Stomach (tissue), 9 donors: ENCODE data around the gene SMAD1. TPM values are rescaled to one million over a fixed set of nuclear protein-coding genes. Genes with fewer than 3 reads are reported as not detected.

Source experiments
- DNase-seq, 2 donors: peaks; one replicate each; pipeline versions ENCODE4 v3.0.0 to v3.0.0-alpha.2; 2013 to 2019
- H3K27ac ChIP-seq, 5 donors: fragments of 200-600 bp in 4 of 5; sonication (generic) in 4 of 5; one replicate each; pipeline ENCODE4 v1.5.1; 2013 to 2019; ENCODE audit warnings: mild to moderate bottlenecking in 1 of 5, moderate library complexity in 1 of 5
- H3K27me3 ChIP-seq, 3 donors: fragments of 200-600 bp; sonication (generic); one replicate each; pipeline ENCODE4 v1.5.1; 2017 to 2019; ENCODE audit warnings: mixed run types in 1 of 3
- H3K36me3 ChIP-seq, 4 donors: fragments of 200-600 bp; sonication (generic); 1 replicate in 3 of 4; 2 replicates in 1 of 4; pipeline ENCODE4 v1.5.1; 2016 to 2019
- H3K4me1 ChIP-seq, 4 donors: fragments of 200-600 bp; sonication (generic); one replicate each; pipeline ENCODE4 v1.5.1; 2016 to 2019
- H3K4me3 ChIP-seq, 4 donors: fragments of 200-600 bp; sonication (generic) in 3 of 4; one replicate each; pipeline ENCODE4 v1.5.1; 2016 to 2019; ENCODE audit warnings: mild to moderate bottlenecking in 1 of 4
- H3K9me3 ChIP-seq, 4 donors: fragments of 200-600 bp; sonication (generic); one replicate each; pipeline ENCODE4 v1.5.1; 2016 to 2019
- CTCF ChIP-seq, 7 experiments: fragments of 450-650 bp in 4 of 7; fragments of 200-600 bp in 3 of 7; sonication (generic) in 3 of 7; IDR thresholded peaks; one replicate each; pipeline ENCODE4 v1.5.1; 2016 to 2019; ENCODE audit warnings: antibody characterized with exemption in 7 of 7, control low read depth in 2 of 7, mild to moderate bottlenecking in 1 of 7
- EP300 ChIP-seq: sonication (generic); formaldehyde crosslinking; IDR thresholded peaks from one replicate; pipeline ENCODE4 v1.6.1; 2017; ENCODE audit warnings: antibody characterized with exemption
- POLR2A ChIP-seq, 4 donors: fragments of 450-650 bp; IDR thresholded peaks; one replicate each; pipeline ENCODE4 v1.6.1; 2016; ENCODE audit warnings: antibody characterized with exemption in 4 of 4, control low read depth in 2 of 4, mild to moderate bottlenecking in 1 of 4, moderate library complexity in 1 of 4
- POLR2AphosphoS5 ChIP-seq, 3 donors: sonication (generic); formaldehyde crosslinking; IDR thresholded peaks; one replicate each; pipeline ENCODE4 v1.6.1; 2016; ENCODE audit warnings: antibody characterized with exemption in 3 of 3
- WGBS, 5 donors: extraction: QIAGEN DNeasy Blood & Tissue Kit in 3 of 5; methylation state at CpG; one replicate each; pipeline versions ENCODE4 v1.1.5 to v1.1.7; 2013 to 2018; 5-methylcytosine and 5-hydroxymethylcytosine counted together
- intact Hi-C: fragments of 100-400 bp; cut with DNase I; formaldehyde crosslinking; loops from one replicate; pipeline ENCODE4 v1.15.1; 2023; ENCODE audit warnings: low total_unique reads
- polyA plus RNA-seq, 3 donors: library from polyadenylated mRNA; stranded (reverse); fragments of 200-250 nt; gene quantifications; one replicate each; pipeline ENCODE4 v1.2.3, GENCODE V29; 2013
- total RNA-seq, 5 donors: library from RNA; depleted of rRNA; stranded (reverse); fragments of >200 nt; gene quantifications; one replicate each; pipeline versions ENCODE4 v1.1.0 to v1.2.3, GENCODE V29; 2014 to 2016
- donor health status: healthy with polysubstance abuse.
- donor health status: Bipolar disorder and iron deficiency.
- donor health status: healthy.

The SMAD1 gene
- total and polyA plus RNA-seq, 8 donors, result 3.6 to 50.5 (median 12.4) TPM

GRCh38 chr4:145488310-145488709 is 6.7 kb downstream of the SMAD1 start:
- H3K27ac ChIP-seq, result no peak overlapping the region
- no peak overlapping the region for H3K4me3 ChIP-seq
- H3K36me3 ChIP-seq, result no peaks in the 10 kb centered on the region
- intact Hi-C loops, result no loop called here
- no peak for DNase-seq
- TF ChIP-seq CTCF (IDR thresholded peaks at IDR 0.05), result no peak
- TF ChIP-seq POLR2A (IDR thresholded peaks at IDR 0.05), result no peak
- TF ChIP-seq POLR2AphosphoS5 (IDR thresholded peaks at IDR 0.05), result no peak
- TF ChIP-seq EP300, result no peak
- WGBS, 5 donors, result 53 to 80% (median 71%) methylated on average over 2 of the region's 2 CpGs
- H3K4me1 ChIP-seq, result peaks cover 6 to 78% (median 47%) of the 10 kb centered on the region in 4 donors
- H3K9me3 ChIP-seq, result no peaks in the 10 kb centered on the region
- no peaks in the 10 kb centered on the region for H3K27me3 ChIP-seq

GRCh38 chr4:145489556-145489955 is 7.9 kb downstream of the SMAD1 start:
- Histone ChIP-seq H3K36me3 (no peaks in the 10 kb centered on the region), H3K4me3 (no peak overlapping the region), H3K4me1 (peaks cover 0 to 75% (median 44%) of the 10 kb centered on the region in 4 donors), H3K27ac (no peak overlapping the region), H3K9me3 (no peaks in the 10 kb centered on the region), H3K27me3 (no peaks in the 10 kb centered on the region)
- WGBS, 5 donors, result 87 to 92% (median 89%) methylated on average over 3 of the region's 3 CpGs
- no peak for TF ChIP-seq POLR2AphosphoS5 (IDR thresholded peaks at IDR 0.05)
- TF ChIP-seq CTCF (IDR thresholded peaks at IDR 0.05), result no peak
- no peak for TF ChIP-seq POLR2A (IDR thresholded peaks at IDR 0.05)
- TF ChIP-seq EP300, result no peak
- DNase-seq, result no peak
- intact Hi-C loops, result no loop called here

GRCh38 chr4:145490361-145490760 is 8.7 kb downstream of the SMAD1 start:
- Histone ChIP-seq H3K4me3 (no peak overlapping the region), H3K9me3 (no peaks in the 10 kb centered on the region), H3K27me3 (no peaks in the 10 kb centered on the region), H3K4me1 (peaks cover 0 to 70% (median 38%) of the 10 kb centered on the region in 4 donors), H3K27ac (no peak overlapping the region), H3K36me3 (no peaks in the 10 kb centered on the region)
- 75 to 88% (median 86%) methylated on average over 1 of the region's 1 CpG for WGBS, 5 donors
- no peak for TF ChIP-seq CTCF (IDR thresholded peaks at IDR 0.05)
- no peak for TF ChIP-seq POLR2AphosphoS5 (IDR thresholded peaks at IDR 0.05)
- no peak for TF ChIP-seq POLR2A (IDR thresholded peaks at IDR 0.05)
- TF ChIP-seq EP300, result no peak
- DNase-seq, result no peak
- intact Hi-C loops, result no loop called here

GRCh38 chr4:145490796-145491195 is 9.1 kb downstream of the SMAD1 start:
- Histone ChIP-seq H3K4me3 (no peak overlapping the region), H3K36me3 (no peaks in the 10 kb centered on the region), H3K4me1 (peaks cover 0 to 68% (median 37%) of the 10 kb centered on the region in 4 donors), H3K27ac (no peak overlapping the region), H3K9me3 (no peaks in the 10 kb centered on the region), H3K27me3 (no peaks in the 10 kb centered on the region)
- 78 to 91% (median 88%) methylated on average over 1 of the region's 1 CpG for WGBS, 5 donors
- DNase-seq, result no peak
- TF ChIP-seq CTCF (IDR thresholded peaks at IDR 0.05) (no peak), EP300 (no peak), POLR2A (IDR thresholded peaks at IDR 0.05) (no peak), POLR2AphosphoS5 (IDR thresholded peaks at IDR 0.05) (no peak)
- intact Hi-C loops, result no loop called here
